ENCODE results near the gene PARD3. TPM values are rescaled to one million over a fixed set of nuclear protein-coding genes. Genes with fewer than 3 reads are reported as not detected.

PARD3 gene
- total RNA-seq, 2 experiments from 2014 or later, result 0.15 to 0.18 TPM

DNA sequence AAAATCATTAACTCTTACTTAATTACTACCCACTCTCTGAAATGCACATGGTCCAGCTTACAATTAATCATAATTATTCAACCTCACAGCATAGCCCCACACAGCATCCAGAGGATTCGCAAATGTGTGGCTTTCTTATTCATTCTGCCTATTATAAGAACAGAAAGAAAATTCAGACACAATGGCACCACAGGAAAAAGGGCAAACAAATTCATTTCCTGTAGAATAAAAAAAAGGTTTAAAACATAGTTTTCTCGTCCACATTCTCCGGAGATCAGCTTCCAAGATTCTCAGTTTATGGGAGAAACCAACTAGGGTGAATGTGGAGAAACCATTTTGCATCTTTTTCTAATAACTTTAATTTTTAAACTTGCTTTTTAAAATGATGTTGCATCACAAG is 201.6 kb downstream of the PARD3 start:
- no peaks in the 10 kb centered on the region for H3K36me3 Mint-ChIP-seq (ENCODE audit: low read depth)
- CTCF ChIA-PET, result interaction anchor here (2.0 kb wide), 1 partner anchor 25 kb away, joined by 6 read pairs; no protein-coding TSS in a partner anchor
- no peaks in the 10 kb centered on the region for H3K9me3 Mint-ChIP-seq
- no peak overlapping the region for H3K4me3 Mint-ChIP-seq
- DNase-seq, result no peak
- peaks cover 3% of the 10 kb centered on the region for H3K27me3 Mint-ChIP-seq
- POLR2A ChIA-PET, result no interaction called here
- H3K4me1 Mint-ChIP-seq, result no peaks in the 10 kb centered on the region
- H3K27ac Mint-ChIP-seq, result no peak overlapping the region

- no peak overlapping the region for H3K4me3 Mint-ChIP-seq
- H3K36me3 Mint-ChIP-seq (ENCODE audit: low read depth), result no peaks in the 10 kb centered on the region
- H3K27ac Mint-ChIP-seq, result no peak overlapping the region
- H3K4me1 Mint-ChIP-seq, result no peaks in the 10 kb centered on the region
- H3K9me3 Mint-ChIP-seq, result no peaks in the 10 kb centered on the region
- DNase-seq, result no peak
- peaks cover 3% of the 10 kb centered on the region for H3K27me3 Mint-ChIP-seq
- ChIA-PET POLR2A (no interaction called here), CTCF (interaction anchor here (1.0 to 2.0 kb wide), 2 partner anchors 24 to 26 kb away, joined by 3 to 6 read pairs; no protein-coding TSS in a partner anchor)
Measured at GRCh38 chr10:34612938-34613337, 202.2 kb downstream of the PARD3 start.

GRCh38 chr10:34612446-34612845 is 202.7 kb downstream of the PARD3 start:
- H3K9me3 Mint-ChIP-seq, result no peaks in the 10 kb centered on the region
- no peaks in the 10 kb centered on the region for H3K4me1 Mint-ChIP-seq
- no peak overlapping the region for H3K27ac Mint-ChIP-seq
- no peak overlapping the region for H3K4me3 Mint-ChIP-seq
- no peaks in the 10 kb centered on the region for H3K36me3 Mint-ChIP-seq (ENCODE audit: low read depth)
- no peak for DNase-seq
- CTCF ChIA-PET, result interaction anchor here (1.0 to 2.0 kb wide), 2 partner anchors 24 to 26 kb away, joined by 3 to 6 read pairs; no protein-coding TSS in a partner anchor
- H3K27me3 Mint-ChIP-seq, result peaks cover 3% of the 10 kb centered on the region
- POLR2A ChIA-PET, result no interaction called here

DNA sequence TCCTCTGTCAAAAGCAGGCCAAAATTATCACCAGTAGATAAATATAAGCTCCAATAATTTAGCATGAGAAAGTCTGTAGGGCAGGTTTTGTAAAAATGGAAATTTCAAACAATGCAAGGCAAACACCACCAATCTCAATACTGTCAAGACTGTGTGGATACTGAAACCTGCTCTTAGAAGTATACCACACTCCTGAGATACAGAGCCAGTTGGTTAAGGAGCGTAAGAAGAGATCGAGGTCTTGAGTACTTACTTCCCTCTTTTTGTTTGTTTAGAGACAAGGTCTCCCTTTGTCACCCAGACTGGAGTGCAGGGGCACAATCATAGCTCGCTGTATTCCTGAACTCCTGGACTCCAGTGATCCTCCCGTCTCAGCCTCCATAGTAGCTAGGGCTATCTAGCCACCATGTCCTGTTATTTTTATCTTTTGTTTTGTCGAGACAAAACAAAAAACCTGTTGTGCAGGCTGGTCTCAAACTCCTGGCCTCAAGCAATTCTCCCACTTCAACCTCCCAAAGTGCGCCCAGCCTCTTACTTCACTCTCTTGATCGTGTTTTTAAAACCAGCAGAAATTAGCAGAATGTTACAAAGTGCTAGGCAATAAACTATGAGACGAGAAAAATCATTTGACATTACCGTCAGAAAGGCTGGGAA is 205.7 kb downstream of the PARD3 start:
- H3K27me3 Mint-ChIP-seq, result peaks cover 1% of the 10 kb centered on the region
- no peaks in the 10 kb centered on the region for H3K4me1 Mint-ChIP-seq
- no peak for DNase-seq
- H3K4me3 Mint-ChIP-seq, result no peak overlapping the region
- ChIA-PET POLR2A (no interaction called here), CTCF (interaction anchor here (0.7 kb wide), 1 partner anchor 29 kb away, joined by 3 read pairs; no protein-coding TSS in a partner anchor)
- no peaks in the 10 kb centered on the region for H3K9me3 Mint-ChIP-seq
- no peaks in the 10 kb centered on the region for H3K36me3 Mint-ChIP-seq (ENCODE audit: low read depth)
- no peak overlapping the region for H3K27ac Mint-ChIP-seq

GRCh38 chr10:34607894-34608293 is 207.2 kb downstream of the PARD3 start:
- H3K9me3 Mint-ChIP-seq, result no peaks in the 10 kb centered on the region
- H3K4me3 Mint-ChIP-seq, result no peak overlapping the region
- no peaks in the 10 kb centered on the region for H3K4me1 Mint-ChIP-seq
- no peak for DNase-seq
- POLR2A ChIA-PET, result no interaction called here
- no peak overlapping the region for H3K27ac Mint-ChIP-seq
- CTCF ChIA-PET, result no interaction called here
- H3K36me3 Mint-ChIP-seq (ENCODE audit: low read depth), result no peaks in the 10 kb centered on the region
- H3K27me3 Mint-ChIP-seq, result no peaks in the 10 kb centered on the region

GRCh38 chr10:34606890-34607289 is 208.2 kb downstream of the PARD3 start:
- Mint-ChIP-seq H3K36me3 (ENCODE audit: low read depth) (no peaks in the 10 kb centered on the region), H3K4me1 (no peaks in the 10 kb centered on the region), H3K9me3 (no peaks in the 10 kb centered on the region), H3K27ac (no peak overlapping the region), H3K27me3 (no peaks in the 10 kb centered on the region), H3K4me3 (no peak overlapping the region)
- POLR2A ChIA-PET, result interaction anchor here (0.7 kb wide), 1 partner anchor 18 kb away, joined by 3 read pairs; no protein-coding TSS in a partner anchor
- CTCF ChIA-PET, result no interaction called here
- no peak for DNase-seq

- Mint-ChIP-seq H3K4me3 (no peak overlapping the region), H3K4me1 (no peaks in the 10 kb centered on the region), H3K27me3 (no peaks in the 10 kb centered on the region), H3K9me3 (no peaks in the 10 kb centered on the region), H3K36me3 (ENCODE audit: low read depth) (no peaks in the 10 kb centered on the region), H3K27ac (no peak overlapping the region)
- no peak for DNase-seq
- CTCF ChIA-PET, result no interaction called here
- POLR2A ChIA-PET, result no interaction called here
Measured at GRCh38 chr10:34602478-34602877, 212.6 kb downstream of the PARD3 start.

GRCh38 chr10:34601691-34602090 is 213.4 kb downstream of the PARD3 start:
- Mint-ChIP-seq H3K36me3 (ENCODE audit: low read depth) (no peaks in the 10 kb centered on the region), H3K4me3 (no peak overlapping the region), H3K4me1 (no peaks in the 10 kb centered on the region), H3K27me3 (no peaks in the 10 kb centered on the region), H3K9me3 (no peaks in the 10 kb centered on the region), H3K27ac (no peak overlapping the region)
- DNase-seq, result no peak
- ChIA-PET POLR2A (no interaction called here), CTCF (no interaction called here)

DNA sequence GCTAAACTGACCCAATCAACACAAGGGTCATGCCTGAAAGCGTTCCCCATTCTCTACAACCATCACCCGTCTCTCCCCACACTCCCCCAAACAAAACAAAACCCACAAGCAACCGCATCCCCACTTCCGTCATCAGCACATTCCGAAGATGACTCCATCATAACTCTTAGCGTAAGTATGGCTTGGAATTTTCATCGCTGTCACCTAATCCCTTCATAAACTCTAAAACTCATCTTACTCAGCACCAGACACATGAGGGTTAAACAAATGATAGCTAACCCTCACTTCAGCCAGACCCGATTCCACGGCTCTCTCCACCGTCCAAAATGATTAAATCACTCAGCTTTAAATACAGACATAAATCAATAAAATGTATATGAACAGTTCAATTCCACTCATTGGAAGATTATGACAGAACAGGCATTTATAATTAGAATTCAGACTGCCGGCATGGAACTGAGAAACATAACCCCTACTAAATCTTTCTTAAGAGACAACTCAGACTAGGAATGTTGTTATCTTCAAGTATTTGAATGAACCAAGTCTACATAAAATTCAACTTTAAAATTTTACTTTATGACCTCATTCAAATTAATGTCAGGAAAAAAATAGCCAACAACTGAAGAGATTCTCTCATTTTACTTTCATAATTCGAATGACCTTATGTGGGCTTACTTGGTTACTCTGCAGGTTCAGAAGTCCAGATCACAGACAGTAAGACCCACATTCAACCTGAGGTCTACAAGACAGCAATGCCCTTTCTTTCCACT is 215.9 kb downstream of the PARD3 start:
- no peaks in the 10 kb centered on the region for H3K4me1 Mint-ChIP-seq
- H3K4me3 Mint-ChIP-seq, result no peak overlapping the region
- no peak for DNase-seq
- POLR2A ChIA-PET, result no interaction called here
- H3K36me3 Mint-ChIP-seq (ENCODE audit: low read depth), result no peaks in the 10 kb centered on the region
- no peaks in the 10 kb centered on the region for H3K27me3 Mint-ChIP-seq
- no peaks in the 10 kb centered on the region for H3K9me3 Mint-ChIP-seq
- CTCF ChIA-PET, result no interaction called here
- no peak overlapping the region for H3K27ac Mint-ChIP-seq

DNA sequence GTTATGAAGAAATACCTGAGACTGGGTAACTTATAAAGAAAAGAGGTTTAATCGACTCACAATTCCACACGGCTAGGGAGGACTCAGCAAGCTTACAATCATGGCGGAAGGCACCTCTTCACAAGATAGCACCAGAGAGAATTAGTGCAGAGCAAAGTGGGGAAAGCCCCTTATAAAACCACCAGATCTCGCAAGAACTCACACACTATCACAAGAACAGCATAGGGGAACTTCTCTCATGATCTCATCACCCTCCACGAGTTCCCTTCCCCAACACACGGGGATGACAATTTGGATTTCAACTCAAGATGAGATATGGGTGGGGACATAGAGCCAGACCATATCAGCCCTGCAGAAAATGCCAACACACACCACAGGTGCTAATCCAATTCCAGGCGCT is 218.7 kb downstream of the PARD3 start:
- CTCF ChIA-PET, result no interaction called here
- Mint-ChIP-seq H3K27me3 (peaks cover 3% of the 10 kb centered on the region), H3K9me3 (no peaks in the 10 kb centered on the region), H3K4me1 (no peaks in the 10 kb centered on the region), H3K36me3 (ENCODE audit: low read depth) (no peaks in the 10 kb centered on the region), H3K4me3 (no peak overlapping the region), H3K27ac (no peak overlapping the region)
- POLR2A ChIA-PET, result no interaction called here
- no peak for DNase-seq

GRCh38 chr10:34593930-34594329 is 221.2 kb downstream of the PARD3 start:
- CTCF ChIA-PET, result no interaction called here
- H3K36me3 Mint-ChIP-seq (ENCODE audit: low read depth), result no peaks in the 10 kb centered on the region
- no peak for DNase-seq
- H3K27me3 Mint-ChIP-seq, result peaks cover 3% of the 10 kb centered on the region
- H3K27ac Mint-ChIP-seq, result no peak overlapping the region
- no peaks in the 10 kb centered on the region for H3K9me3 Mint-ChIP-seq
- POLR2A ChIA-PET, result no interaction called here
- H3K4me1 Mint-ChIP-seq, result no peaks in the 10 kb centered on the region
- H3K4me3 Mint-ChIP-seq, result no peak overlapping the region

GRCh38 chr10:34593374-34593890 is 221.7 kb downstream of the PARD3 start:
- POLR2A ChIA-PET, result no interaction called here
- Mint-ChIP-seq H3K27me3 (peaks cover 3% of the 10 kb centered on the region), H3K4me1 (no peaks in the 10 kb centered on the region), H3K27ac (no peak overlapping the region), H3K36me3 (ENCODE audit: low read depth) (no peaks in the 10 kb centered on the region), H3K4me3 (no peak overlapping the region), H3K9me3 (no peaks in the 10 kb centered on the region)
- no peak for DNase-seq
- CTCF ChIA-PET, result no interaction called here

GRCh38 chr10:34590793-34591192 is 224.3 kb downstream of the PARD3 start:
- no peaks in the 10 kb centered on the region for H3K9me3 Mint-ChIP-seq
- no peak for DNase-seq
- peaks cover 3% of the 10 kb centered on the region for H3K27me3 Mint-ChIP-seq
- H3K4me3 Mint-ChIP-seq, result no peak overlapping the region
- no peak overlapping the region for H3K27ac Mint-ChIP-seq
- H3K4me1 Mint-ChIP-seq, result no peaks in the 10 kb centered on the region
- CTCF ChIA-PET, result no interaction called here
- H3K36me3 Mint-ChIP-seq (ENCODE audit: low read depth), result no peaks in the 10 kb centered on the region
- POLR2A ChIA-PET, result no interaction called here

DNA sequence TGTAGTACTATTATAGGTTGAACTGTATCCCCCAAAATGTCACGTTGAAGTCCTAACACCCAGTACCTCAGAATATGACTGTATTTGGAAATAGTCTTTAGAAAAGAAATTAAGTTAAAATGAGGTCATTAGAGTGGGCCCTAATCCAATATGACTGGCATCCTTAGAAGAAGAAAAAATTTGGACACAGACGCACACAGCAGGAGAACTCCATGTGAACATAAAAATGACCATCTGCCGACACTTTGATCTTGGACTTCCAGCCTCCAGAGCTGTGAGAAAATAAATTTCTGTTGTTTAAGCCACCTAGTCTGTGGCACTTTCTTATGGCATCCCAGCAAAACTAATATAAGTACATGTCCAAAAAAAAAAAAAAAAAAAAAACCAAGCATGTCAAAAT is 225.8 kb downstream of the PARD3 start:
- Mint-ChIP-seq H3K9me3 (no peaks in the 10 kb centered on the region), H3K4me1 (no peaks in the 10 kb centered on the region), H3K27me3 (peaks cover 3% of the 10 kb centered on the region), H3K36me3 (ENCODE audit: low read depth) (no peaks in the 10 kb centered on the region), H3K27ac (no peak overlapping the region), H3K4me3 (no peak overlapping the region)
- ChIA-PET POLR2A (no interaction called here), CTCF (no interaction called here)
- no peak for DNase-seq

Measured in activated CD4-positive, alpha-beta memory T cell treated with anti-CD3 and anti-CD28 coated beads, Interleukin-2, amount 10 ng/mL, durations not matched to agents 7 days and 5 days (primary cell).